ENCODE measurements around the gene CCDC71.
A peak's percentile ranks its signal among the peaks of the same experiment; 100 is the strongest.

The CCDC71 gene

GRCh38 chr3:49131576-49131975 lies 34.6 kb downstream of the CCDC71 start:
- DNase-seq (ENCODE audit: low spot score): no peak

DNA sequence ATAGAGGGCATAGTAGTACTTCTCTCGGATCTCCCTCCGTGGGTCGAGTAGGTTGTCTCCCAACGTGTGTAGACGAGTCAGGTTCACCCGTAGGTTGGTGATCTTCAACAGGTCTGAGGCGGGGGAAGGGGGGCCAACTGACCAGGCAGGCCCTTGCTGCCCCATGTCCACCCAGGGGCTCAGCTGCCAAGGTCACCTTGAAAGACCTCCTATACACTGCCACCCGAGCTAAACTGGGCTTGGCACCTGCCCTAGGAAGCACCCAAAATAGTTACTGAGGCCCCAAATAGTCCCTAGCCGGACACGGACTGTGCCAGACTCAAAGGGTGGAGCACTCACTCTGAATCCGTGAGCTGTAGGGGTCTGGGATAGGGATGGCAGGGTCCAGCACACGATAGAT lies 35.1 kb downstream of the CCDC71 start:
- no peak for DNase-seq (ENCODE audit: low spot score)

GRCh38 chr3:49124991-49125670 lies 41.0 kb downstream of the CCDC71 start:
- no peak for DNase-seq (ENCODE audit: low spot score)

GRCh38 chr3:49124203-49124602 lies 41.9 kb downstream of the CCDC71 start:
- no peak for DNase-seq (ENCODE audit: low spot score)

DNA sequence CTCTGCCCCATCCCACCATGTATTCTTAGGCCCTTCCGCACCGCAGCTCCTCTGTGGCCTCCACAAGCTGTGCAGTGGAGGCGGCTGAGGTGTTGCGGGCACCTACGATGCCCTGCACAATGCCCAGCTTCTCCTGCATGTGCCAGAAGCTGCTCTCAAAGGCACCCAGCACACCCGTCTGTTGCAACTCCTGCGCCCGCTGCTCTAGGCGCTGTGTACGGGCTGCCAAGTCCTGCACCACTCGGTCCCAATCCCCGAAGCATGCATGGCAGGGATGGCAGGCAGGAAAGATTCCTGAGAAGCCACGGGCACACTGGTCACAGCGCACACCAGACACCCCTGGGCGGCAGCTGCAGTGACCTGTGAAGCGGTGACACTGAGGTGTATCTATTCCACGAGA lies 42.4 kb downstream of the CCDC71 start:
- DNase-seq (ENCODE audit: low spot score): no peak

- no peak for DNase-seq (ENCODE audit: low spot score)
Observed at GRCh38 chr3:49122886-49123545, 43.1 kb downstream of the CCDC71 start.

DNA sequence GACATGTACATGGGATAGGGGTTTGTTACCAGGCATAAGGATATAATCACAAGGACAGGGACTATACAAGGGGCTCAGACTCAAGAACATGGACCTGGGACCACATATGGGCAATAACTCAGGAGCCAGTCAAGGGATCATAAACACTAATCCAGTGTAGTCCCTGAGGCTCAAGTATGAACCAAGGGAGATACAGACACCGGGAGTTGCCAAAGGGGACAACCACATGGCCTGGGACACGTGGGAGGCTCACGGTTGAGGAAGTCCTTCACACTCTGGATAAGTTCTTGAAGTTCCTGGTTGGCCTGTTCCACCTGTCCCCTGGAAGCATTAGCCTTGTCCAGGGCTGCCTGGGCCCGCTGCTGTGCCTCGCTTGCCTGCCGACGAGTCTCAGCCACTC lies 43.7 kb downstream of the CCDC71 start:
- DNase-seq (ENCODE audit: low spot score): no peak

- no peak for DNase-seq (ENCODE audit: low spot score)
Observed at GRCh38 chr3:49122022-49122421, 44.1 kb downstream of the CCDC71 start.

DNA sequence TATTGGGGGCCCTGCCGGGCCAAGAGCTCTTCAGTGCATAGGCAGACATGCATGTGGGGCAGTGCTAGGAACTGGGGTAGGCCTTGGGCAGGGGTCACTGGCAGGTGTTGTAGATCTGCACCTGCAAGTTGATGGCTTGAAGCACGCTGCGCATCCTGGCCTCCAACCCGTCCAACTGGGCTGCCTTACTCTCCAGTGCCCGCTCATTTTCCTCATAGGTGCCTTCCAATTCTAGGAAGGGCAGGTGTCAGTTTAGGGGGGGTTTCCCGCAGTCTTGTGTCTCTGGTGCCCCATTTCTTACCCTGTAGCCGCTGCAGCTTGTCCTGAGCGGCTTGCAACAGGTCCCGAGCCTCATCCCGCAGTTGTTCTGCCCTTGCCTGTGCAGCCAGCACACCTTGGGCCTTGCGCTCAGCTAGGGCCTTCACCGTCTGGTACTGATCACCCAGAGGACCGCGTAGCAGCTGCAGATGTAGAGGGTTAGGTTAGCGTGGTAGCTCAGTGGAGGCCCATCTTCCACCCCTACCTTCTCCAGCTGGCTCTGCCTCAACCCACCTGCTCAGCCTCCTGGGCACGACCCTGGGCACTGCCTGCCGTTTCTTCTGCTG lies 44.9 kb downstream of the CCDC71 start:
- DNase-seq (ENCODE audit: low spot score): no peak

DNA sequence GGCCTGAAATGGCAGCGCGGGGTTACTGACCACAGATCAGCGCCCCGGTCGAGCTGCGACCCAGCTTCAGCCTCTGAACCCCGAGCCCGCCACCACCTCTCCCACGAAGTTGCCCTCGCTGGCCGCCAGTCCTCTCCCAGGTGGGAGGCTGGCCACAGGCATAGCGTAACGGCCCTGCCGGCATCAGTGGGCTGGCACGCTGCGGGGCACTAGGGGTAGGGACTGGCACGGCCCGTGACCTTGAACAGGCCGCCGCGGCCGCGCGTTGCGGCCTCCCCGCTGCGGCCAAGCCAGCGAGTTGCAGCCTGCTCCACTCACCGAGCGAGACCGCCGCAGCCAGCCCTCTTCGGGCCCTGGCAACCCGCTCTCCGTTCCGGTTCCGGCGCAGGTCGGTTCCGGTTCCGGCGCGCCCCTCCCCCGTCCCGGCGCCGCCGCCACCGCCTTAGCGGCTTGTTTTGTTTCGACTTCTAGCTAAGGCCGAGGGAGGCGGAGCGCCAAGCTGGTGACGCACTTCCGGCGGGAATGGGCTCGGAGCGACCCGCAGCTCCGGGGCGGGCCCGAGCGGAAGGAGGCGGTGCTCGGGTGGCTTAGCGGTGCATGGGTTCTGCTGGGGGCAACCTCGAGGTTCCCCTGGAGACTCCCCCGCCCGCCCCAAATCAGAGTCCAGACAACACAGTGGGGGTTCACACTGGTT lies 45.5 kb downstream of the CCDC71 start, which contains the start of gene USP19:
USP19 (minus strand) TSS at position 386 of the 694 bp plus-strand sequence. CDS start 1,678 bp downstream, outside the sequence.
- DNase-seq (ENCODE audit: low spot score): peak; percentile 94

- DNase-seq (ENCODE audit: low spot score): no peak
Observed at GRCh38 chr3:49120096-49120437, 46.1 kb downstream of the CCDC71 start.

DNA sequence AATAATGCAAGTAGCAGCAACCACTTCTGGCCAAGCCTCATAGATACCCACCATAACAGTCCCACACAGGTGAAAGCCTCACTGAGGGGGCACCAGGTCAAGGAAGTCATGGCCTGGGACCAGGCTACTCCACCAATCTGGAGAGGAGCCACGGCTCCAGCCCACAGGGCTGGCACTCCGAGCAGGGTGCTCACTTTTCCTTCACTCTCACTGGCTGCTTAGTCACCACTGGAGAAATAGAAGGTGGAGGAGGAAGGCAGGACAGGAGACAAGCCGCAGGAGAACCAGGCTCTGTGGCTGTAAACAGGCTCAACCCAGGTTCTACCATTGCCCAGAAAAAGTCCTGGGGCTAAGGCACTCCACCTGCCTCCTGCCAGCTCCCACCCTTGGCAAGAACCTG lies 46.7 kb downstream of the CCDC71 start:
- no peak for DNase-seq (ENCODE audit: low spot score)

- DNase-seq (ENCODE audit: low spot score): no peak
Observed at GRCh38 chr3:49119036-49119435, 47.1 kb downstream of the CCDC71 start.
